Astrocyte of the hippocampus (primary cell): ENCODE results near the gene EPHA3.

Experiments
- DNase-seq: peaks from one replicate; pipeline ENCODE4 v3.0.0; 2011; ENCODE audit warnings: low read depth, low spot score

EPHA3 gene

GRCh38 chr3:89227634-89228033, 120.2 kb downstream of the EPHA3 start:
- DNase-seq: peak; percentile 15

- no peak for DNase-seq
Observed at GRCh38 chr3:89232155-89232554, 124.7 kb downstream of the EPHA3 start.

GRCh38 chr3:89234620-89235019, 127.2 kb downstream of the EPHA3 start:
- DNase-seq: no peak

DNA sequence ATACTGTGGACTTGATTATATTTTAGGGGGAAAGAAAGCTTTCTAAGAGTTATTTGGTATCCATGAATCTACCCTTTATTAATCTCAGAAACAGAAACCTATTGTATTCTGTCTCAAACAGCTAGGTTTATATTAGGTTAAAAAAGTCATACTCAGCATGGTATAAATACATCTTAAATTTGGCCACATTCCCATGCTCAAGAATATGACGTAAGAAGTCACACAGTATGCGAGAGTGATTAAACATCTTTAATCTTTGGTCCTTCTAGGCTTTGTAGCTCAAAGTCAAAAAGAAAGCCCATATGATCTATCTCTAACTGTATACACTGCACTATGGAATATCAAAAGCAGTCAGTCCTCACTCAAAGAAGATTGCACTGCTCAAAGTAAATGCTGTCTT, 131.4 kb downstream of the EPHA3 start:
- no peak for DNase-seq

DNA sequence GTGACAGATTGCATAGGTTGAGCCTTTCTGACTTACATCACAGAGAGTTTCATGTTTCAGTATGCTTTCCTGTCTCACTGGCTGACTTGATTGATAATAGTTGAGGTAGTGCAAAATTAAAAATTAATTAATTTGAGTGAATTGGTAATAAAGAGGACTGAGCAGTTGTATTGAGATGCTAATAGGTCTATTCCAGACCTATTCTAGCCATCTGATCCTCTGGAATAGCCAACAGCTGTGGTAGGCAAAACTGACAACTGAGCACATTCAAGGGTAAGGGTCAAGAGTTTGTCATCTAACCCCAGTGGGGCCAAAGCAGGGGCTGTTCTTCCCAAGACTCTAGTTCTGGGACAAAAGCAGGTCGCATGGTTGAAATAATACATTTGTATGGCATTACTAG, 132.4 kb downstream of the EPHA3 start:
- no peak for DNase-seq

GRCh38 chr3:89245612-89246011, 138.2 kb downstream of the EPHA3 start:
- no peak for DNase-seq

DNA sequence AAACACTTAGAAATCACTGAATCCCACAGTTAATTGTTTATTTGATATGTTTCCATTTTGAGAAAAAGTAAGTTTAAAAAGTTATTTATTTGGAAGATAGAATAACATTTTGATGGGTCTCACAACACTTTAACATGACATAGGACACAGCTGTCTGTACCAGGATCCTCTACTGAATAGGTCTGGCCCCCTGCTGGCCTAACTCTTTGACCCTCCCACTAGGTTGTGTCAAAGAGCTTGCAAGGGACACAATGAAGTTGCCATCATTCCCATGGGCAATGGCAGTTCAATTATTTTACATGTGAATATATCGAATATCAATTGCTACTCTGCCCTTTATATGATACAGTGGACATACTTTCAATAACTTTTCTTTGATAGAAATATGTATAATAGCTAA, 138.9 kb downstream of the EPHA3 start:
- DNase-seq: no peak

- DNase-seq: no peak
Observed at GRCh38 chr3:89250742-89251141, 143.3 kb downstream of the EPHA3 start.

DNA sequence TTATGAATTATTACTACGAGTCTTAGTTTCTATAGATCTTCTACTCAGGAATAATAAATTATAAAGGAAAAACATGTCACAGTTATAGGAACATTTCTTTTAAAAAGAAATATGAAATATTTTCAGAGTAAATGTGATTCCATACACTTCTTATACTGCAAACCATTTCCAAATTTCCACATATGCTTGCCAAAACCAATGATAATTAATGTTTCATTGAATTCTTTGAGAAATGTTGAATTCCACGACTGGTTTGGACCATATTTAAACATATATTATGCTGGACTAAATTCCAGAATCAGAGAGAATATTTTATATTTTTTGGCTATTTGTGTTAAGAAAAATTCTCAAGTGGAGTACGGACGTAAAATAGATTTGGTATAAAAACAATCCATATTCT, 144.6 kb downstream of the EPHA3 start:
- DNase-seq: no peak

- no peak for DNase-seq
Observed at GRCh38 chr3:89252860-89253259, 145.4 kb downstream of the EPHA3 start.

- no peak for DNase-seq
Observed at GRCh38 chr3:89256395-89256794, 149.0 kb downstream of the EPHA3 start.

GRCh38 chr3:89256882-89257281, 149.5 kb downstream of the EPHA3 start:
- DNase-seq: no peak

DNA sequence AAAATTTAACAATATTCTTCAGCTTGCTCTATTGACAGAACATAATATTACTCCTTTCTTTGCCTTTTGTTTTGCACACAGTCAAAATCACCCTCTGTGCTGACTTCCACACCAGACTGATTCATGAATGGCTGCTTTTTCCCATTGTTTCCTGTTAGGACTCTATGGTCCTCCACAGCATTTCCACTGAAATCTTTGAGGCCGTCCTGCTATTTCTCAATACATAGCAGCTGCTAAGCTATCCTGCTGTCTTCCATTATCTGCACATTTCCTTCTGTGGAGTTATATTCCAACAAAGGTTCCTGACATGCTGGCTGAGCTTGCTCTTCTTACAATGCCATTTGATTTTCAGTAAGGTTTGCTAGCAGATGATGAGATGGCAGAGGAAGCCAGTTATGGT, 153.3 kb downstream of the EPHA3 start:
- DNase-seq: no peak

DNA sequence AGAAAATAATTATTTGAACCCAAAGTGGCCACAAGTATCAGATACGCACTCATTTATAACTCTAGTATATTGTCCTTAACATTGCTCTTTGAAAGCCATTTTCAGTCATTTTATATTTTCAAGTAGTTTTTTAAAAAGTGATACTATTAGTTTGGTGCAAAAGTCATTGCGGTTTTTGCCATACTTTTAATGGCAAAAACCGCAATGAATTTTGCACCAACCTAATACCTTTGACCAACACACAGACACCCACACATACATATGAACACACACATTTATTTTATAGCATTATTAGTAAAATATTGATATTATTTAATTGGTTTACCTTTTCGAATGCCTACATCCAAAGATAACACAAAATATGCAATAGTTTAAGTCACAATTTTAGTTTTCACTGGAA, 154.3 kb downstream of the EPHA3 start:
- DNase-seq: no peak

- no peak for DNase-seq
Observed at GRCh38 chr3:89262309-89262929, 155.0 kb downstream of the EPHA3 start.

DNA sequence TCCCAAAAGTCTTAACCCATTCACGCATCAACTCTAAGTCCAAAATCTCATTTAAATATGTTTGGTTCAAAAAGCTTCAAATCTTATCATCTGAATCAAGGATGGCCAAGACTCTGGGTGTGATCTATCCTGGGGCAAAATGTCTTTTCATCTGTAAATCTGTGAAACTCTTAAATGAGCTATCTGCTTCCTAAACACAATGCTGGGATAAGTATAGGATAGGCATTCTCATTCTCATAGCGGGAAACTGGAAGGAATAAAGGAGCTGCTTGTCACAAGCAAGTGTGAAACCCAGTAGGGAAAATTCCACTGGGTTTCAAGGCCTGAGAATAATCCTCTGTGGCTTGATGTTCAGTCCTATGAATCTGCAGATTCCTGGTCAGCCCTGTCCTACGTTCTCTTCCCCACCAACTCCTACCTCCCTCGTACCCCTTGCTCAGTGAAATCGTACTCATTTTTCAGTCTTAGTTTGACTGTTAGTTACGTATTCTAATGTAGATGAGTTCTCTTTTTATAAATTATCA, 156.7 kb downstream of the EPHA3 start:
- no peak for DNase-seq

DNA sequence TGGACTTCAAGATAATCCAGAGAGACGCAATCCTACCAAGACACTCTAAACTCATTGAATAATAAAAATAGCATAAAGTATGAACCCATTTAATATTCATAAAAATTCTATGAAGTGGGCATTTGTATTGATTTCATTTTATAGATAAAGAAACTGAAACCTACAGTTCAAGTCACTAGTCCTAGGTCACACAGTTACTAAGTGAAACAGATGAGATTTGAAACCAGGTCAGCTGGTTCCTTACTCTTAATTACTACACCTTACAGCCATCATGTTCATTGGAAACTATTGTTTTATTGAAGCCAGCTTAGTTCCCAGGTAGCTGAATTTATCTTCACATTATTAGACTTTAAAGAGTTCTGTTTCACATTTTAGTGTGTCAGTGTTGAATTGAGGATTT, 158.7 kb downstream of the EPHA3 start:
- no peak for DNase-seq

GRCh38 chr3:89268059-89268458, 160.6 kb downstream of the EPHA3 start:
- no peak for DNase-seq

GRCh38 chr3:89270201-89270600, 162.8 kb downstream of the EPHA3 start:
- no peak for DNase-seq

DNA sequence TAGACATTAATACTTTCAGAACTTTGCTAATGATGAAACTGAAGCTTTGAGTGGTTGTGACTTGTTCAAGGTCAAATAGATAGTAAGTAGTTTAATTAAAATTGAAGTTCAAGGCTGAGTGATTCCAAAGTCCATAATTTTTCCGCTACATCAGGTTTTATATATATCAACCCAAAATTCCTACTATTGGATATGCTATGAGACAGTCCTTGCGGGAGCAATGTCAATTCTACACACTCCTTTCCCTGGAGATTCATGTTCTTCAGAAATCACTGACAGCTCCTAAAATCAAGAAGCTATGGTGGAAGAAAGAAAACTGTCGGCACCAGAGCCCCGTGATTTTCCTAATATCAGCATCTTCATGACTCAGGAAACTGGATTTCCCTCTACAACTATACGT, 167.6 kb downstream of the EPHA3 start:
- no peak for DNase-seq

- DNase-seq: no peak
Observed at GRCh38 chr3:89276116-89276515, 168.7 kb downstream of the EPHA3 start.

- DNase-seq: peak; percentile 10
Observed at GRCh38 chr3:89278302-89279025, 171.0 kb downstream of the EPHA3 start.

DNA sequence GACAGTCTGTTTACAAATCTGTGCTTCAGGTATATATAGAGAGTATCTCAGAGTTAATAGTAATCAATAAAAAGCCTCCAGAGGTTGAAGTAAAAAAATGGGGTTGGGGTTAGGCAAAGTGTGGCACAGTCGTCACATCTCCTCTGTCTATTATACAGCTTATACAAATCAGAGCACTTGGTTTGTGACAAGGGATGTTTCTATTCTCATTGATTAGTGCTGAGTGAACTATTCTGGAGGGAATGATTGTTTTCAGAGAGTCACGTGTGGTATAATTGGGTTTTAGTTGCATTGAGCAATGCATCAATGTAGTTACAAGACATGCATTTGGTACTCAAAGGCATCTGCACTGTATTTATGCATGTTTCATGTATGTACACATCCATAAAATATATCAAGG, 172.9 kb downstream of the EPHA3 start:
- no peak for DNase-seq
